T-helper 2 cell treated with Interferon-gamma antibody and Interleukin-4, amounts not matched to agents 100 ng/mL and 5 ng/mL, for 36 hours (primary cell): ENCODE results near the gene VDAC2. TPM values are rescaled to one million over a fixed set of nuclear protein-coding genes. Genes with fewer than 3 reads are reported as not detected.
"Not testable (repeated sequence)": the region's sequence is repeated elsewhere in the genome, so short reads cannot be mapped to it uniquely, and the experiment has no call there.

ENCODE experiments used
- intact Hi-C: fragments of 100-400 bp; cut with micrococcal nuclease; formaldehyde crosslinking; loops from one replicate; pipeline ENCODE4 v1.15.1; 2023
- total RNA-seq: library from RNA; stranded (reverse); gene quantifications from 2 replicates; pipeline ENCODE4 v1.2.3, GENCODE V29; 2022

Gene VDAC2
- total RNA-seq = 142 and 143 TPM in 2 replicates

- intact Hi-C loops = loop anchor here (1.0 kb wide), 6 partner anchors 20 to 1059 kb away; partner anchors contain the start of gene ADK
Observed at GRCh38 chr10:75210282-75211006, at the start of gene VDAC2. Gene VDAC2, plus strand, starts transcription at chr10:75210796. Its CDS starts 363 bp downstream, at chr10:75211159.

DNA sequence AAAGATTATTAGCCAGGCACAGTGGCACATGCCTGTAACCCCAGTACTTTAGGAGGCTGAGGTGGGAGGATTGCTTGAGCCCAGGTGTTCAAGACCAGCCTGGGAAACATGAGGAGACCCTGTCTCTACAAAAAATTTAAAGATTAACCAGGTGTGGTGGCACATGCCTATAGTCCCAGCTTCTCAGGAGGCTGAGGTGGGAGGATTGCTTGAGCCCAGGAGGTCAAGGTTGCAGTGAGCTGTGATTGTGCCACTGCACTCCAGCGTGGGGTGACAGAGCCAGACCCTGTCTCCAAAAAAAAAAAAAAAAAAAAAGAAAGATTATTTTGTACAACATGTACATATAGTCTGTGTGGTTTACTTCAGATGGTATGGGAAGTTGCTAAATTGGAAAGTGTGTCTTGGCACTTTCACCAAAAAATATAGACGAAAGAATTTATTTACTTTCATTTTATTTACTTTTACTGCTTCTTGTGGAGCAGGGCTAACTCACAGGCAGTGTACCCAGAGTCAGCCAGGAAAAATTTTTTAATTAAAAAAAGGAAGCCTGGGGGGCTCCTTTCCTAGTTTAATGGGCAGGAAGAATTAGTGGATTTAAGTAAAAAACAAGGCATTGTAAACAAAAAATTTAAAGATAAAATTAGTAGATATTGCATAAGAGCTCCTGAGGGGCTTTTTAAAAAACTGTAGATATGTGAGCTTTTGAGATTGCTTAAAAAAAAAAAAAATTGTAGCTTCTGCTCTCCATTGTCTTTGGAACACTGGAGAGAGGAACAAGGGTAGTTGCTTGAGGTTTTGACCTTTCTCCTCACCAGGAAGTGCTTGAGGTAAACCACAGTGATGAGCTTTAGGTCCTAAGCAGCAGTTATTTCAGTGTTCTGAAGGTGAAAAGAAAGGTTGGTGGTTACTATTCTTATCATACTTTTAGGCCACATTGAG lies 44.6 kb upstream of the VDAC2 start:
- intact Hi-C loops = loop anchor here (2.0 kb wide), 1 partner anchor 53 kb away; no protein-coding TSS in a partner anchor

GRCh38 chr10:75166623-75166972 lies 44.0 kb upstream of the VDAC2 start:
- intact Hi-C loops = loop anchor here (2.0 kb wide), 1 partner anchor 54 kb away; no protein-coding TSS in a partner anchor

- intact Hi-C loops = no loop called here
Observed at GRCh38 chr10:75168275-75168674, 42.3 kb upstream of the VDAC2 start.

DNA sequence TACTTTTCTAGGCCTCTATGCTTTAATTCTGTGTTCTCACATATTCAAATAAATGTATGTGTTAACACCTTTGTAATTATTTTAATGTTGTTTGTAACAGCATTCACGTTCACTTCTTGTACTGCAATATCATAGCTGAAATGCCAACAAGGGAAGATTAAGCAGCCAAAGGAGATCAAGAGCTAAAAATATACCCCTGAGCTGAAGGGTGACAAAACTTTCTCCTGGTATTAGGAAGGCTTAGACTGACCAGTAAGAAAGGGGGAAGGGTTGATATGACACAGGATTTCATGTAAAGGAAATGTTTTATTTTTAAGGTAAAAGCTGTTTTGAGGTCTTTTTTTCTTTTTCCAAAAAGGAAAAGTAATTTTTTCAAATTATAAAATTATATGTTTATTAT lies 40.4 kb upstream of the VDAC2 start:
- intact Hi-C loops = no loop called here

- intact Hi-C loops = no loop called here
Observed at GRCh38 chr10:75175046-75175445, 35.5 kb upstream of the VDAC2 start.

DNA sequence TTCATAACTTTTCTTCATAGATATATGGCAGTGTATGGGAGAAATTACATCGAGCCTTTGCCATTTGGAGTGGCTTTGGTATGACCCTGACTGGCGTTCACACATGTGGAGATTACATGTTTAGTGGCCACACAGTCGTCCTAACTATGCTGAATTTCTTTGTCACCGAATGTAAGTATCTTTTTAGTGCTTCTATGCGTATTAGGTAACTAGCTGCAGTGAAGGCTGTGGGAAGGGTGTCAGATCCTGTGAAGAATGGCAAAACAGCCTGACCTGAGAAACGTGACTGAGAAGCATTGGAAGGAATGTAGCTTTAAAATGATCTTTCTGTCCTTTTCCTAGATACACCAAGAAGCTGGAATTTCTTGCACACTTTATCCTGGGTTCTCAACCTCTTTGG lies 34.5 kb upstream of the VDAC2 start:
- intact Hi-C loops = no loop called here

GRCh38 chr10:75176736-75177135 lies 33.9 kb upstream of the VDAC2 start:
- intact Hi-C loops = no loop called here

DNA sequence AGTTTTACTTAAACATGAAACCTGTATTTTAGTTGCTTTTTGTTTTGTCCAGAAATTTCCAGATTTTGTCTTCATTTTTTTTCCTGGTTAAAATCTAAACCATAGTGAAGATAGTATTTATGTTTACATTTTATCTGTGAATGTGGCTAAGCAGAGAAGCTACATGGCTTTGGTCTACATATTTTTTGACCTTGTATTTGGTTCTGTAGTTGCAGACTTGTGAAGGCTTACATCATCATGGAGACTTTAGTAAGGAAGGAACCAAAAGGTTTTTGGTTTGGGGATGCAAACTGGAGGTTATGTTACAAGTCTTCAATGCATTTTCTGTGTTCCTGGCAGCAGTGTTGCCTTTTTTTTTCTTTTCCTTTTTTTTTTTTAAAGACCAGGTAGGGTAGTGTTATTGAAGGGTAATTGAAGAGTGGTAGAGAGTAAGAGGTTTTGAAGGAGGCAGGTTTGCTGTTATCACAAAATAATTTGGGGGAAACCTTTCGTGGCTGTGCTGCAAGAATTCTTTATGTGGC lies 30.9 kb upstream of the VDAC2 start:
- intact Hi-C loops = no loop called here

- intact Hi-C loops = no loop called here
Observed at GRCh38 chr10:75180592-75180991, 30.0 kb upstream of the VDAC2 start.

DNA sequence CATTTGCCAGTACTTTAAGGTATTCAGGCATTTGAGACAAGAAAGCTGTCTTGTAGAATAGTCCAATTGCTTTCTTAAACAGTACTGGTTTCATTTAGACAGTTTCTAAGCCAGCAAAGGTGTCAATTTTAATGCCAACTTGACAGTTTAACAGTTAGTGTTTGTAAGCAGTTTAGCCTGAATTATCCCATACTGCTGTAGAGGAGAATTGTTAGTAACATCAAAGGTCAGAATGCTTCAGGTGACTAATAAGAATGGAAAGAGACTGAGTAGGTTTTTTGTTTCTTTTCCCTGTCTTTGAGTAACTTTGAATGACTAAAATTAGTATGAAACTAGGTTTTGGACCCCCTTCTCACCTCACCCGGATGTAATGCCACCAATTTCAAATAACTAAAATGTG lies 29.5 kb upstream of the VDAC2 start:
- intact Hi-C loops = no loop called here

DNA sequence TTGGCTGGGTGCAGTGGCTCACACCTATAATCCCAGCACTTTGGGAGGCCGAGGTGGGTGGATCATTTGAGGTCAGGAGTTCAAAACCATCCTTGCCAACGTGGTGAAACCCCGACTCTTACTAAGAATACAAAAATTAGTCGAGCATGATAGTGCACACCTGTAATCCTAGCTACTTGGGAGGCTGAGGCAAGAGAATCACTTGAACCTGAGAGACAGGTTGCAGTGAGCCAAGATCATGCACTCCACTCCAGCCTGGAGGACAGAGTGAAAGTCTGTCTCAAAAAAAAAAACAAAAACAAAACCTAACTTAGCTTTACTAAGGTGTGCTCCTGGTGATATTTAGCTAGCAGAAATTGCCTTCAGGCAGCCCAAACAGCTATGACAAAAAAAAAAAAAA lies 24.3 kb upstream of the VDAC2 start:
- intact Hi-C loops = no loop called here

GRCh38 chr10:75187961-75188426 lies 22.6 kb upstream of the VDAC2 start:
- intact Hi-C loops = loop anchor here (1.0 kb wide), 4 partner anchors 22 to 73 kb away; partner anchors contain the start of gene VDAC2

DNA sequence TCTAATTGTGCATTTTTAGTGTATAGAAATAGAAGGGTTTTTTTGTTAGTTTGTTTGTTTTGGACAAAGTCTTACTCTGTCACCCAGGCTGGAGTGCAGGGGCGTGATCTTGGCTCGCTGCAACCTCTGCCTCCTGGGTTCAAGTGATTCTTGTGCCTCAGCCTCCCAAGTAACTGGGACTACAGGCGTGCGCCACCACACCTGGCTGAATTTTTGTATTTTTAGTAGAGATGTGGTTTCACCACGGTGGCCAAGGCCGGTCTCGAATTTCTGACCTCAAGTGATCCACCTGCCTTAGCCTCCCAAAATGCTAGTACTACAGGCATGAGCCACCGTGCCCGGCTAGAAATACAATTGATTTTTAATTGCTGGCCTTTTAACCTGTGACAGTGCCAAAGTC lies 22.1 kb upstream of the VDAC2 start:
- intact Hi-C loops = loop anchor here (1.0 kb wide), 4 partner anchors 22 to 73 kb away; partner anchors contain the start of gene VDAC2

DNA sequence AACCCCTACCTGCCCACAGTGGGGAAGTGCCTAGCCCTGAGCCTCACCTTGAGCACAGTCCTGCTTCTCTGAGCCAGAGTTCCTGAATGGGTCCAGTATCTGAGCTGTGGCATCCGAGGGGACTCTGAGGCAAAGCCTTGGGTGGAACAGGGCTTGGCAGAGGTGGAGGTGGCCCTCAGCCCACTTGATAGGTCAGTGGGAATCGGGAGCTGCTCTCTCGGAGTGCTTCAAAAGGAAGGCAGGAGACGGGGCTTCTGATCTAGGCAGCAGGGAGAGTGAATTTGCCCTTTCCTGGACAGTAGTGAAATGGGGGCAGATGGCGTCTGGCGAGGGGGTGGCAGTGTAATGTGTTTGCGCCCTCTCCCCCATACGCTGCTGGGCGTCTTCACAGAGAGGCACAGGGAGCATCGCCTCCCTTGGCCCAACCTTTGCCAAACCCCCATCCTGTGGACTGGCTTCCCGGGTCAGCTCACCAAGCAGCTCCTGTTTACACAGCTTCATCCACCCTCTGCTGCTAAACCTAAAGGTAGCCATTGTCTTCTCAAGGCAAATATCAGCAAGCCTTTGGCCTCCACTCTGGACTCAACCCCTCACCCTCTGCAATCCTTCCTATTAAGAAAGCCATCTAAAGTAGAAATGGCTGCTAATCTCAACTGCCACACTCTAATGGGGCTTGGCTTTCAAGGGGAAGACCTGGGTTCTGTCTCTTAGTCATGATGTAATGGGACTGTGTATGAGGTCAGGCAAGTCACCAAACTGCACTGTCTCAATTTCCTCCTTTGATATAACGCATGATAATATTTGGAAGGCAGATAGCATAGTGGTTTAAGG lies 21.1 kb upstream of the VDAC2 start:
- intact Hi-C loops = no loop called here

- intact Hi-C loops = no loop called here
Observed at GRCh38 chr10:75191821-75192568, 18.6 kb upstream of the VDAC2 start.

GRCh38 chr10:75194625-75195024 lies 16.0 kb upstream of the VDAC2 start:
- intact Hi-C loops = not testable (repeated sequence)

DNA sequence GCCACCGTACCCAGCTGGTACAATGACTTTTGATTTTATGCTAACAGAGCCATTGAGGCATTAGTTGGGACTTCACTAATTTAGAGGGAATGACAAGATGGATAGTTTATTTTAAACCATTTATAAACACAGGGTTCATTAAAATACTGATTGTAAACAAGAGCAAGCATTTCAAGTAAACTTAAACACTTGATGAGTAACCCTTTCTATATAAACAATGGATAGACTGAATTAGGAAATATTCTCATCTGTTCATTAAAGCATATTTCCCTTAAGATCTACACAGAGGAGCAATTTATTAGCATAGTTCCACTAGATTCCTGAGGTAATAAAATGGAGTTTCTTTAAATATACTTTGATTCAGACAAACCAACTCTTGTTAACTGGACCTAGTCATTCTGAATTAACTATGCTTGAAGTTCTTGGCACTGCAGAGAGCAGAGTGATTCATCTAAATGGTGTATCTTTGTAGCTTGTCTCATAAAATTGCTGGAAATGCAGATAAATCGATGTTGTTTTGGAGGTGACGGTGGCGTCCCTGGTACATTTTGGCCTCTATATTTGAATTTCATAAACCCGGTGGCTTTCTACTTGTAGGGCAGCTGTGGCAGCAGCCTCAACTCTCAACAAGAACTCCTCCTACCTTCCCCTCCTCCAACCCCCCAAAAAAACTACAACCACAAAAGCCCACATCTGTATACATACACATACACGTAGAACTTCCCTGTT lies 15.4 kb upstream of the VDAC2 start:
- intact Hi-C loops = no loop called here

- intact Hi-C loops = no loop called here
Observed at GRCh38 chr10:75197066-75197465, 13.5 kb upstream of the VDAC2 start.
